Gastrocnemius medialis (tissue), 4 donors: ENCODE measurements around the gene CHORDC1.
"Not testable (repeated sequence)": the region's sequence is repeated elsewhere in the genome, so short reads cannot be mapped to it uniquely, and the experiment has no call there.

ENCODE experiments used
- POLR2A ChIP-seq, 2 donors: fragments of 450-650 bp; IDR thresholded peaks; one replicate each; pipeline ENCODE4 v1.6.1; 2017; ENCODE audit warnings: antibody characterized with exemption in 2 of 2, mild to moderate bottlenecking in 2 of 2, moderate library complexity in 2 of 2
- TF ChIP-seq, protein P1 (sequence below), 5 experiments: fragments of 450-650 bp in 3 of 5; fragments of 200-600 bp in 2 of 5; sonication (generic) in 2 of 5; IDR thresholded peaks in 4 of 5; conservative IDR thresholded peaks in 1 of 5; 1 replicate in 4 of 5; 2 replicates in 1 of 5; pipeline ENCODE4 v1.5.1; 2016 to 2019; ENCODE audit warnings: antibody characterized with exemption in 5 of 5, mild to moderate bottlenecking in 3 of 5, moderate library complexity in 3 of 5

DNA sequence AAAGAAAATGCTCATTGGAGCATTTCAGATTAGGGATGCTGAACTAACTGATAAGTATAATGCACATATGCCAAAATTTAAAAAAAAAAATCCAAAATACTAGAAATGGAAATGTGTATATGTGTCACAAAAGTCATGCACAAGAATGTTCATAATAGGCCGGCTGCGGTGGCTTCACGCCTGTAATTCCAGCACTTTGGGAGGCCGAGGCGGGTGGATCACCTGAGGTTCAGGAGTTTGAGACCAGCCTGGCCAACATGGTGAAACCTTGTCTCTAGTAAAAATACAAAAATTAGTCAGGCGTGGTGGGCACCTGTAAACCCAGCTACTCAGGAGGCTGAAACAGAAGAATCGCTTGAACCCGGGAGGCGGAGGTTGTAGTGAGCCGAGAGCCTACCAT lies 14.9 kb downstream of the CHORDC1 start:
- TF ChIP-seq, protein P1, sequence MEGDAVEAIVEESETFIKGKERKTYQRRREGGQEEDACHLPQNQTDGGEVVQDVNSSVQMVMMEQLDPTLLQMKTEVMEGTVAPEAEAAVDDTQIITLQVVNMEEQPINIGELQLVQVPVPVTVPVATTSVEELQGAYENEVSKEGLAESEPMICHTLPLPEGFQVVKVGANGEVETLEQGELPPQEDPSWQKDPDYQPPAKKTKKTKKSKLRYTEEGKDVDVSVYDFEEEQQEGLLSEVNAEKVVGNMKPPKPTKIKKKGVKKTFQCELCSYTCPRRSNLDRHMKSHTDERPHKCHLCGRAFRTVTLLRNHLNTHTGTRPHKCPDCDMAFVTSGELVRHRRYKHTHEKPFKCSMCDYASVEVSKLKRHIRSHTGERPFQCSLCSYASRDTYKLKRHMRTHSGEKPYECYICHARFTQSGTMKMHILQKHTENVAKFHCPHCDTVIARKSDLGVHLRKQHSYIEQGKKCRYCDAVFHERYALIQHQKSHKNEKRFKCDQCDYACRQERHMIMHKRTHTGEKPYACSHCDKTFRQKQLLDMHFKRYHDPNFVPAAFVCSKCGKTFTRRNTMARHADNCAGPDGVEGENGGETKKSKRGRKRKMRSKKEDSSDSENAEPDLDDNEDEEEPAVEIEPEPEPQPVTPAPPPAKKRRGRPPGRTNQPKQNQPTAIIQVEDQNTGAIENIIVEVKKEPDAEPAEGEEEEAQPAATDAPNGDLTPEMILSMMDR (IDR thresholded peaks at IDR 0.05 in 4 of 5, conservative IDR thresholded peaks at IDR 0.05 in 1 of 5), result not testable (repeated sequence)
- TF ChIP-seq POLR2A (IDR thresholded peaks at IDR 0.05), result not testable (repeated sequence)
